Activated naive CD4-positive, alpha-beta T cell treated with Interleukin-2 at 50 U/mL for 16 hours (primary cell): ENCODE data around the gene IL1RAPL2.

ENCODE experiments used
- DNase-seq: peaks from one replicate; pipeline ENCODE4 v3.0.0-alpha.2; 2020

Gene IL1RAPL2

DNA sequence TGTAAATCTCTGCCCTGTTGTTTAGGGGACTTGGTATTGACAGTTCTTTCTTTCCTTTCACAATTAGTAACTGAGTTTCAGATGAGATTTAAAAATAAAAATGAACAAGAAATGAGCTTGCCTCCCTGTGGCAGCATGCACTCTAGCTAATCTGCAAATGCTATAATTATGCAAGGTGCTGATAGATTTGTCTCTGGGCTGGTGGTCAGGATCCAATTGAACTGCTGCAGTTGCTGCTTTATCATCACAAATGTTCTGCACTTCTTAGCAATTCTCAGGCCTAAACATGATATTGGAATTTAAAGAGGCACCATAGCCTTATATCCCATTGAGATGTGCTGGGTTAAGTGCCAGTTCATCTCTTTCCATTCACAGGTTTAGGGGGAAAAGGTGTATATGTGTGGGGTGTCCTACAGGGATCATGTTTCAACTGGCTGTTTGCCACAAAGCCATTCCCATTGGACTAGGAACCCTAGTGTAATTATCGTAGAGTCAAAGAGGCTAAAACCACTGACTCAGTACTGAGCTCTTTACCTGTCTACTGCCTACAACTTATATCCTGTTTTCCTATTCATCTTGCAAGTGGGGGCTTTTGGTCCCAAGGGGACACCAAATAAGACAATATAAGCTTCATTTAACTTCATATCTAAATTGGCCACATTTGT, 914.8 kb downstream of the IL1RAPL2 start:
- no peak for DNase-seq

DNA sequence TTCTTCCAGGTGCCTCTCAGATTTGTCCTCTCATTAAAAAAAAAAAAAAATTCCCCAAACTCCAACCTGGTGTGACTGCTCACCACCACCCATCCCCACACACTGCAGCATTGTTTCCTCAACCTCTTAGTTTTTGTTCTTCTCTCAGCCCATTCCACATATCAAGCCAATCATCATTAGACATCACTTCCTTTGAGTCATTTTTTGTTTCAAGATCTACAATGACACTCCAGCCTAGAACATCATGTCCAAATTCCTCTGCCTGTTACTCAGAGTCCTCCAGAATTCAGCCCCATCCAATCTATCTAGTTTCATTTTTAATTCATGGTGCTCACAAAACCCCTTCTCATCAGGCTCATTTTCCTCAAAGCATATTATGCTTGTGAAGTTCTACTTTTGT, 917.0 kb downstream of the IL1RAPL2 start:
- DNase-seq = no peak

DNA sequence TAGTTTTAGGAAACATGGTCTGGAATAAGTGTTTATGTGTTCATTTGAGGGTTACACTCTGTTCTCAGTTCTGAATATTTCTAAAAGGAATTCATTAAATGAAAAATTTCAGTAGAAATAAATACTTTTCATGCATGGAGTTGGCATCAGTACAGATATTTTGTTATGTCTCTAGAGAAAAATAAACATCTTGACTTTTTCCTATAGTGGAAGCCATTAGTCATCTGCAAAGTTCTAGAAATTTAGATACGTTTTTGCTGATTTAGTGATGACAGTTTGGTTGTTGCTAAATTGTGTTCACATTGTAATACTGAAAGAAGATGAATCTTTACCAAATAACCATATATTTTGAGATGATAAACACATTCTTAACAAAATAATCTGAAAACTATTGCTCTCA, 922.7 kb downstream of the IL1RAPL2 start:
- no peak for DNase-seq

DNA sequence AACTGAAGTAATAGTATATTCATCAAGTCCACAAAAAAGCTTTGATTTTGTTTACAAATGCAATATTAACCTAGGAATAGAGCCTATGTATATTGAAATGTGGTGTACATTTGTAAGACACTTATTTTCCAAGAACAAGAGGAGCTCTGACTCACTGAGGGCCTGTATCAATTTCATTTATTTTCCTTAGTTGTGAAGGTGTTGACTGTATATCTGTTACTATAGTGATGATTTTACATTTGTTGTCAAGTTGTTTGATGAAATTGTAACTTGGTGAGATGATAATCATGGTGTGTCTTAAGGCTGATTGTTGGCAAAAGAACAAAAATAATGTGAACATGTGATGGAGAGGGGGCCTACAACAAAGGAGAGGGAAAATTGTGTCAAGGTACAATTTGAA, 929.4 kb downstream of the IL1RAPL2 start:
- DNase-seq = no peak

DNA sequence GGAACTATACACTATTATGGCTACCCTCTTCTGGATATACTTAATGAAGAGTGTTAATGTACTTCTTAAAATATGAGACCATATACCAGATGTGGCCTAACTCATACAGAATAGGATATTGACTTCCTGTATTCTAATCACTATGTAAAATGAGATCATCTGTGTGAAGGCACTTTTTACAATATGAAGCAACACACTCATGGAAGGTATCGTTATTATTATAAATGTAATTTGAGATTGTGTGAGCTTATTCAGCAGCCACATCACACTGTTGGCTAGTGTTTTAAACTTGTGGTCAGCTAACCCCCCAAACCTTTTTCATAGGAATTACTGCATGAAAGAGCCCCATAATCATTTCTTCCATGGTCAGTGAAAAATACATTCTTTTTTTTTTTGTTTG, 936.3 kb downstream of the IL1RAPL2 start:
- DNase-seq = no peak

DNA sequence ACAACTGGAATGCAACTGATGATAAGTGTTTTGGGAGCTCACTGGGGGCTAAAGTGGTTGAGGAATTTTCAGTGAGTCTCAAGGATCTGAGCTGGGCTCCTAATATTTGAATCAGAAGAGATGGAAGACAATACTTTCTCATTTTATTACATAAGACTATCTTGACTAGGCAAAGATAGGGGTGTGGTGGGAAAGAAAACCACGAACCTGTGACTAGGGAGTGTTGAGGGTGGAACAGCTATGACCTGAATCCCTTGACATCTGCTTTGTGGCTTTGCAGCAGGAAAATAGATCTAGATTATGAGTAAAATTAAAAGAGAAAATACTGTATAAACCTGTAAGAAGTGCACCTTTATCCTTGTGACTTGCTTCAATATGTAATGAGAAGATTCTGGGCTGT, 949.6 kb downstream of the IL1RAPL2 start:
- no peak for DNase-seq

DNA sequence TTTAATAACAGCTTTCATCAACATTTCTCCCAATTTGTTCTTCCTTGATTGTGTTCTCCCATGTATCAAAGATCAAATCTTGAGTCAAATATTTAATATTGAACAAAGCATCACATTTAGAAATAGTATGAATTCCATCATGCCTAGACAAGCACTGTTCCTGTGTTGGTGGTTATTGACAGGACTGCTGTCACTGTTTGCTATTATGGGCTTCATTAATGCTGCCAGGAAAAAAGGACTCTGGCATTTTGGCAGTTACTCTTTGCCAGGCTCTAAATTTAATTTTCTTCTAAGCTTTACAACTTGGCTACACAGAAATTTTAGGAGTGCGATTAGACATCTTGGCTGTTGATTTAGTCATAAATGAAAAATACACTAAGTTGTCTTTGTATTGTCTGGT, 960.4 kb downstream of the IL1RAPL2 start:
- DNase-seq = no peak

DNA sequence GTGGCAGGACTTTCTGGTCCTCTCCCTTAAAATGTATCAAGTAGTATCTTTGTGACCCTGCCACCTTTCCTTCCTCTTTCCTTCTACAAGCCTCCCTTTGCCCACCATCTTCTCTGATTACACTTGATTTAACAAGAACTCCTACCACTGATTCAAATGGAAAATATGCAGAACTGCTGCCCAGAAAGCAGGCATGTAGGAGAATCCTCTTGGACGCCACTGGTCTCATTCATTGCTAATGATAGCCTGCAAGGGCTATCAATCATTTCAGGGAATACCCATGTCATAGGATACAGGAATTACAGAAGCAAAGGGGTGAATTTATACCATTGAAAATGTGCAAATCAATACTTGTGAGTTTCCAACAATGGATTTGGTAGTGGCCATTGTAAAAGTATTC, 961.8 kb downstream of the IL1RAPL2 start:
- no peak for DNase-seq

DNA sequence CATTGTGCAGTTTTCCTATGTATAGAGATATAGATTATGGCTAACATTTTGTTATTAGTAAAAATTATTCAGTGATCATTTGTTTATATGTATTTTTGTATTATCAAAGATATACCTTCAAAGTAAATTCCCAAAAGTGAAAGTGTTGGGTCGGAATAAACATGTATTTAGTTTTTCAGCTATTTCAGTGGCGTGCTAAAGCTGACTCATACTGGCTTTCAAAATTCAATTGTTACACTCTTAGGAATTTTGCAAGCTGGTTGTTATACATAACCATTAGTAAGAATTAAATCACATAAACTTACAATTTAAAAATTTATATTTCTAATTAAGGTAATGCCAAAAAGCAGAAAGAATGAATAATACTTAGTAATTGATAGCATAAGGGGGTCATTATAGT, 968.0 kb downstream of the IL1RAPL2 start:
- no peak for DNase-seq

DNA sequence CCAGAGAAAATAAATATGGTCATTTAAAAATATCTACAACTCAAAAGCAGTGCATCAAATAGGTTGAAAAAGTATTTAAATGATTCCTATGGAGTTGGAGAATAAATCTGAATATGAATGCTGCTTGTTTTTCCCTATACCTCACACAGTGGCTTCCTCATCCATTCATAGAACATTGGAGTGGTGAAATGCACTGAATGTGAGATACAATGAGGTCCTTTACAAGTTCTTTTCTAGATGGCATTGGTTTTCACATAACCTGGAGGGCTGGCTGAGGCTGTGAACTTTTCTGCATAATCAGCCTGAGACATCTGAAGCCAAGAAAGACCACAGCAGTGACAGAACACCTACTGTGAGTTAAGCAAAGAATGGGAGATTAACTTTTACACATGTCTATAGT, 977.3 kb downstream of the IL1RAPL2 start:
- DNase-seq = no peak

DNA sequence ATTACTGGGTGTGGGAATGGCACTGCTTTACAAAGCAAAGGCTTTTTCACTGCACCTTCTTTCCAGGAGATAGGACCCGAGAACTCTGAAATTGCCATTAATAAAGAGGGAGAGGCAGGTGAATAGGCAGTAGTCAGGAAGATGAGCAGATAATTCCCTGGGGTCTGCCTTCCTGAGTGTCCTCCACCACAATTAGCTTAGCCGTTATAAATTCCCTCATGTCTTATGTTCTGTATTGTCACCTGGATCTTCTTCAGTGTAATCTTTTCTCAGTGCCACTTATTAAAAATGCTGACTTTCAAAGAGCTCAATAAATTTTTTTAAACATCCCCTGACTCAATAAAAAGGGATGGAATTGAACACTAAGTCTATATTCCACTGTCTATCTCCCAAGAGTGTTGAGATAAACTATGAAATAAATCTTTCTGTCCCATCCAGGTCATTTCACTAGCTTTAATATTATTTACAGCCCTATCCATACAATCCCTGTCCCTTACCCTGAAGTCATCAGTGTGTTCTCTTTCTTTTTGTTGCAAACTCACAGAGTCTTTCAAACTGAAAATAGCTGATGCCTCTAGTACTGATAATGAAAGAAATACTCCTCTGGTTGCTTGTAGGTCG, 984.2 kb downstream of the IL1RAPL2 start:
- DNase-seq = no peak

DNA sequence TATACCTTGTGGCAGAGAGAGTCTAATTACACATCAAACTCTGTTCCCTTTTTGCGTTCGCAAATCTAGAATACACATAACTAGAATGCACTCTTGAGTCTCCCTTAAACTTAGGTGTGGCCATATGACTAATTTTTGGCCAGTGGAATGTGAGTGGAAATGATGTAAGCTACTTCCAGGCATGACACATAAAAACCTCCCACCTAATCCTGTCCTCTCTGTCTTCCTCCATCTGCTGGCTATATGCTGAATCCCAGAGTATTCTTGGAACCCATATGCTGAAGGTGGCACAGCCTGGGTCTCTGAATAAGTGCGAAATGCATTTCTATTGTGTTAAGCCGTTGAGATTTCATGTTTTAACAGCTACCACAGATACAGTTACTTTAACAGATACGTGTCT, 986.4 kb downstream of the IL1RAPL2 start:
- no peak for DNase-seq

DNA sequence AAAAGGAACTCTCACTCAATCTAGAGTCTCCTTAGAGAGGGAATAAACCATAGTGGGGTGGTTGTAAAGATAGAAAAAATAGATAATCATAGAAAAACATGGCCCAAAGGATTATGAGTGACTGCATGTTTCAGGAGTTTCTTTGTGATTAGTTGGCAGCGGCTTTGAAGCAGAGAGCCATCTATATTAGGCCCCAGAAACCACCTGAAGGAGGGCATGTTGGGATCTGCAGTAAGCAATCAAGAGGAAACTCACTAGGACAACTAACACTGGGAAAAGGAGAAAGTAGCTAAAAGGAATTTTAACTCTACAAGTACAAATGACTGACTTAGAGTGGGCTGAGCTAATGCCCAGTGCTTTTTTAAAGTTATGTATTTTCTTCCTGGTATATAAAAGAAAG, 987.1 kb downstream of the IL1RAPL2 start:
- no peak for DNase-seq

DNA sequence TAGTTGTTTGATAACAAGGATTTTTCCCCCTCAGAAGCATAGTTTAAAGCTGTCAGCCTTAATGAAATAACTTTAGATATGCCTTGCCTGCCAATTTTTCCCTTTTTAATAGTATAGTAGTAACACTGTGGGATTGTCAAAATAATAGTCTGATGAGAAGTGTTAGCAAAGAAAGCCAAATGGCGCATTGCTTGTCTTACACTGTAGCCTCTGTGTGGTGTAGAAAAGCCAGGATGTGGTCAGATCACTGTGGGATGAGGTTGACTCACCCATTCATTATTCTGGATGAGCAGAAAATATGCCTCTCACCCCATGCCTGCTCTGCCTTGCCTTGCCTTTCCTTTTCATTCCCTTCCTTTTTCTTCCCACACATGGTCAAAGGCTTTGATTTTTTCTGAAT, 998.5 kb downstream of the IL1RAPL2 start:
- DNase-seq = no peak

DNA sequence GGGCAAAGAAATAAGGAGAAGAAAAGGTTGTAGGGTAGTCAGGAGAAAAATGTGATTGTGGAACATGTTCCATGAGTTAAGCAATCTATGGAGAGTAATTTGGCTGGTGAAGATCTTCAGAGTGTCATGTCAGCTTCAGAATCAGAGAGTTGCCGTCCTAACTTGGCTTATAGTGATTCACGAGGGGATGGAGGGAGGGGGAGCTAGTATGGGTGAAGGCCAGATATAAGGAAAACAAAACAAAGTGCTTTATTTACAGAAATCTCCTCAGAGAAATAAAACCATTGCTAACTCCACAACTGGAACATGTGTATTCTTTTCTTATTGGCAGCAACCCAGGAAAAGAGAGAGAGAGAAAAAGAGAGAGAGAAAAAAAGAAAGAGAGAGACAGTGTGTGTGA, 999.9 kb downstream of the IL1RAPL2 start:
- DNase-seq = no peak

DNA sequence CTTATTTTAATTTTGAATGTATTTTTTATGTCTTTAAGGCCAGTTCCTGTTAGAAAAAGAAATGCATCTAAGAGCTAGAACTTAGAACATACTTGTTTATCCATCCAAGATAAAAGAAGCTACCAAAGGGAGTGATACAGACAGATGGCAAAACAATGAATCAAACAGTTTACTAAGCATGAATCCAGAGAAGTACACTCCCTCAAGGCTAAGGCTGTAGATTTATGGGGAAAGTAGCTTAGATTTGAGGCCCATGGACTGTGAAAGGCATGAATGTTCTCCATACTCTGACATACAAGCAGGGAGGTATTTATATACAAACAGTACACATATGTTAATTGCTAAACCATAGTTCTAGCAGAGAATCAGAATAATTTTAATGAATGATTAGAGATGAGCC, 1001.1 kb downstream of the IL1RAPL2 start:
- no peak for DNase-seq

DNA sequence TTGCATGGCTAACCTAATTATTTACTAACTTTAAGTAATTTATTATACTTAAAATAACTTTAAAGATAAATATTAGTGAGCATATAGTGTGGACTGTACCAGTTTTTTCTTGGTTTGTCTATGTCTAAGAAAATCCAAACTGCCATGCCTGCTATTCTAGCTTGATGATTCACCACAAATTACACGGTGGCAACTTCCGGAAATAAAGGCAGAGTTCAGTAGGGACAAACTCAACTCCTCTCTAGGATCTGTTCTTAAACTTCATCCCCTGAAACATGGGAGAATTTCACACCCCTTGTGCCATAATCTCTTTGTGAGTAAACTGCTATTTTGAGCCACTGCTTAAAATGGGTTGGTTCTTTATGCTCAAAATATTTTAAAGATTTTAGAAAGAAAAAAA, 1042.7 kb downstream of the IL1RAPL2 start:
- DNase-seq = no peak

DNA sequence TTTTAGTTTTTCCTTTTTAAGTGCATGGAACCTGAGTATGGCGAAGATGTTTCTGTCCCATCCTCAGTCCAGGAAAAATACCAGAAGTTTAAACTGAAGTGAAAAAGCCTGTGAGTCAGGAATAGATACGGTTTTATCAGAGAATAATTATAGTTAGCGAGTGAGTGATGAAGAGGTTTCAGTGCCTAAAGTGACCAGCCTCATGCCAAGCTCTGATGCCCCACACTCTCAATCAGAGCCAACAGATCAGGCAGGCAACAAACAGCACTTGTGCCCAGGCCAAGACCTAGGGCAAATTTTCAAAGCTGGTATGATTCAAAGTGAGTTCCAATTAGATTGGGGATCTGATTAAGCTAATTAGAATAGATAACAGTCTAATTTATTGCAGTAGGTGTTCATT, 1043.5 kb downstream of the IL1RAPL2 start:
- DNase-seq = no peak

DNA sequence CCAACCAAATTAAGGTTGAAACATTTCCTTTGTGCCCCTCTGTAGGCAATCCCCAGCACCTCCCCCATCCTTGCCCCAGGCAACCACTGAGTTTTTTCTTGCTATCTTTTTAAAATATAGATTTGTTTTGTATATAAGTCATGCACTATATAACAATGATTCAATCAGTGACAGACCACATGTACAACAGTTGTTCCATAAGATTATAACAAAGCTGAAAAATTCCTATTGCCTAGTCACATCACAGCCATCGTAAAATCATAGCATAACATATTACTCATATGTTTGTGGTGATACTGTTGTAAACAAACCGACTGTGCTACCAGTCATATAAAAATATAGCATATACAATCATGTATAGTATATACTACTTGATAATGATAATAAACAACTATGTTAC, 1044.4 kb downstream of the IL1RAPL2 start:
- no peak for DNase-seq

DNA sequence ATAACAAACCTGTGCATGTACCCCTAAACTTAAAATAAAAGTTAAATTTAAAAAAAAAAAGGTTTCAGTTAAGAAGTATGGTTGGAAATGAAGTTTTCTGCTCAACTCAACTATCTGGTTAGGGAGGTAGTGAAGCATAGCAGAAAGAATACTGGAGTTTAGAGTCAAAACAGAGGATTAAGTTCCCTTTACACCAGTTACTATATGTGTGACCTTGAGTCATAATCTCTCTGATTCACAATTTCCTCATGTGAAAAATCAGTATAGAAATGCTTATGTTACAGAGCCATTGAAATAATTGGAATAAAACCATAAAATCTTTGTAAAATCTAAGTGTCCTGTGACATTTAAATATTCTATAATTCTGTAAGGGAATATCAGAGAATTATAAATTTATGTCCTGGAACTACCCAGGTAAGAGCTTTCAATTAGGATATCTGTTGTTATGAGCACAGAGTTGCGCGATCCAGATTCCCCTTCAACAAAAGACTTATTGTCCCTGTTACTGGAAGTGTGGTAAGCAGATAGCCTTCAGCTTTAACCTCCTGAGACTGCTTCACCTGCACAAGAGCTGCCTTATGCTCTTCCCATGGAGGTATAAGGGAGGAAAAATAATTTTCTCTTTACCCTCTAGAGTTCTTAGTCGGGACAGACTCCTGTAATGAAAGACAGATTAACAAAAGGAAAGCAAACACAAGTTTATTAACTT, 1052.5 kb downstream of the IL1RAPL2 start:
- no peak for DNase-seq

DNA sequence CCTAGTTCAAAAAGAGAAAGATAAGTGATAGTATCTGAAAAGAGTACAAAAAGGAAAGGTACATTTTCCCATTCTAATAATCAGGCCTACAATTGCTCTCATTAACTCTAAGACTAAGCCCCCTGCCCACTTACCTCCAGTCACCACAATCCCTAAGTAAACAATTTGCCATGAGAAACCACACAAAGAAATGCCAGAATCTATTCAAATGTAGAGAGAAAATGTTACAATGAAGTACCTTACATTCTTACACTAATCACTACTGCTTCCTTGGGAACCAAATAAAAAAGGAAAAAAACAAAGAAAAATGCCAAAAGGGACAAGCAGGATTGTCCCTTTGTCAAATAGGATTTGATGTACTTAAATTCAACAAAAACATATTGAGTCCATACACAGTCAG, 1068.2 kb downstream of the IL1RAPL2 start:
- DNase-seq = no peak

DNA sequence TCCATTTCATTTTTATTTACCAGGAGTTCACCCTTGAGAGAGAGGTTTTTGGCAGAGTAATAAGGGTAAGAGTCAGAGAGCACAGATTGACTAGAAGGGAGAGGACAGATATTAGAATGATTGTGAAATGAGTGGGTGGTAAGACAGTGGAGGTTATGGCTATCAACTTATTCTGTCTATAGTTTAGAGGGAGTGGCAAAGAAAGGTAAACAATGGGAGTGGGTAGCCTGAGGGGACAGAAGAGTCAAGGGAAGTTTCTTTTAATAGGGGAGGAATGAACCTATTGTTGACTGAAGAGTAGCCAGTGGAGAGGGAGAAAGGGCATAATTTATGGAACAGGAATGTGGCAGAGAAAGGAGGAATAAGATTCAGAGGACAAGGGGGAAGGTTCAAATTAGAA, 1069.8 kb downstream of the IL1RAPL2 start:
- DNase-seq = no peak

DNA sequence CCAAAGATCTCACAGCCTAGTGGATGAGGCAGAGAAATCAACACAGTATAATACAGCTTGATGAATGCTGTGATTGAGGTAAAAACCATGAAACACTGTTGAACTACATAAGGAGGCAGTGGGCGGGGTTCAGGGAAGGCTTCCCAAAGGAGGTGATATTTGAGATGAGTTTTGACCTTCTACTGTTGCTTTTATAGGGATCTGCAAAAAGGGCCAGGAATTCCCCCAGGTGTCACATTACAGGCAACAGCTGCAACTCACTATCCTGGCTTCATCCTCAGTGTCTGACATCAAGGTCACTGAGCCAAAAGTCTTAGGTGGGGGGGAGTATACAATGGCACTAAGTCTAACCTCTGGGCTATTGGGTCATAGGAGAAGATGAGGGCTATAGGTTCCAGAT, 1070.7 kb downstream of the IL1RAPL2 start:
- no peak for DNase-seq

DNA sequence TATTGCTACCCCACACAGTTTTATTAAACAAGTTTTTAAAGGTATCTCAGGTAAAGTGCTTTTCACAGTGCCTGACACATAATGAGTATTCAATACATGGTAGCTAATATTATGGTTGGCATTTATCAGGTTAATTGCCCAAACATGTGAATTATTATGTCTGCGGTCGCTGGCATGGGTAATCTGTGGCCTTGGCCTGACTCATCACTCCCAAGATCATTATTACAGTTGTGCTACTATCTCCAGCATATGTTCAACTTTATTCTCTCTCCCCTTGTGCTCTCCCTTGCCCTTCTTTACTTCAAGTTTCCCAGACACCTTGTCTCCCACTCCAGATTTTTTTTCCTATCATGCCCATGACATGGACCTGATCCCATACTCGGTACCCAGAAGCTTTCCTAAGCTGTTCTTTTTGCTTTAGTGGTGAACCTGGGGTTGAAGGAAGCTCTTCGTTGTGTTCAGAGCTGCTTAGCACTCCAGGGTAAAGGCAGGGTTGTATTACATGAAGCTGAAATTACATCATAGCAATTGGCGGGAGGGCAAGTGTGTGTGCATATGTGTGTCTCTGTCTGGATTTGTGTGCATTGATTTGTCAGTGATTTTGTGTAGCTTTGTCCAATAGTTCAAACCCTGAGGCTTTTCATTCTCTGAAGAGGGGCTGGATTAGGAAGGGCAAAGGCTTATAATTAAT, 1079.8 kb downstream of the IL1RAPL2 start:
- DNase-seq = no peak
